ENCODE data around the gene MVK. TPM values are rescaled to one million over a fixed set of nuclear protein-coding genes. Genes with fewer than 3 reads are reported as not detected.
A peak's percentile ranks its signal among the peaks of the same experiment; 100 is the strongest.

Gene MVK
- total and polyA plus RNA-seq, 2 experiments from 2014 or later, result 6.7 to 11.8 TPM

DNA sequence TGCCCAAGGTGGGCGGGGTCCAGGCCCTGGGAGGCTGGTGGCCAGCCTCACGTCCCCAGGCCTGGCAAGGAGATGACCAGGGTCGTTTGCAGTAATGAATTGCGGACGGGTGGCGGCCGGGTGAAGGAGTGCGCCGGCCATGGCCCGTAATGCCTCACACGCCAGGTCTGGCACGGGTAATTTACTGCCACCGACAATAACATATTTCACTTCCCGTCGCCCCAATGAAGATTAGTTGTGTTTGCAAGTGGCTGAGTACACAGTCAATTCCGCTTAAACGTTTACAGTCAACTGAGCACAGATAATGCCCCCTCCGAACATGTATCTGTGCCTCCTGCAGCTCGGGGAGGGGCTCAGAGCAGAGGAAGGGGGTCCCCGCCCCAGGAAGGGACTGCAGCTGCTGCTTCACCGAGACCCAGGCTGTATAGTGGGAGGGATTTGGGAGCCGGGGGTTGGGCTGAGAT is 48.3 kb downstream of the MVK start:
- H3K27me3 ChIP-seq (replicated peaks; ENCODE audit: insufficient read depth), result peaks cover 46% of the 10 kb centered on the region
- no peak overlapping the region for H2AFZ ChIP-seq
- H3K27ac ChIP-seq, result no peak overlapping the region
- no peaks in the 10 kb centered on the region for H3K36me3 ChIP-seq (ENCODE audit: low read depth)
- no peak for DNase-seq
- no peaks in the 10 kb centered on the region for H3K9me2 ChIP-seq (ENCODE audit: insufficient read depth)
- H4K20me1 ChIP-seq (ENCODE audit: insufficient read depth), result no peaks in the 10 kb centered on the region
- H3K9ac ChIP-seq, result no peak overlapping the region
- H3K4me2 ChIP-seq (ENCODE audit: unreplicated experiment), result no peak overlapping the region
- 13% methylated on average over 22 of the region's 22 CpGs for WGBS, 2 experiments (ENCODE audit: low coverage in 1 of 2, low lambda C conversion rate in 2 of 2, missing lambda C conversion rate in 2 of 2)
- no peaks in the 10 kb centered on the region for H3K79me2 ChIP-seq (ENCODE audit: insufficient read depth)
- H3K4me1 ChIP-seq (ENCODE audit: insufficient read depth), result no peaks in the 10 kb centered on the region
- TF ChIP-seq EZH2phosphoT487 (IDR thresholded peaks at IDR 0.05; ENCODE audit: insufficient read depth, low read depth), result no peak
- TF ChIP-seq EZH2 (IDR thresholded peaks at IDR 0.05; ENCODE audit: insufficient read depth, poor library complexity, severe bottlenecking), result no peak
- in situ Hi-C loops (cut with MboI), result no loop called here
- peaks cover 5% of the 10 kb centered on the region; the same call in 1 of the 2 replicates for H3F3A ChIP-seq (ENCODE audit: insufficient read depth)
- no peaks in the 10 kb centered on the region for H3K9me3 ChIP-seq (ENCODE audit: low read depth)
- no peak overlapping the region for H3K4me3 ChIP-seq

GRCh38 chr12:109624467-109624866 is 50.9 kb downstream of the MVK start:
- H3K4me1 ChIP-seq (ENCODE audit: insufficient read depth), result no peaks in the 10 kb centered on the region
- peaks cover 36% of the 10 kb centered on the region for H3K27me3 ChIP-seq (replicated peaks; ENCODE audit: insufficient read depth)
- no peak overlapping the region for H3K4me3 ChIP-seq
- in situ Hi-C loops (cut with MboI), result no loop called here
- TF ChIP-seq EZH2 (IDR thresholded peaks at IDR 0.05; ENCODE audit: insufficient read depth, poor library complexity, severe bottlenecking) (no peak), EZH2phosphoT487 (IDR thresholded peaks at IDR 0.05; ENCODE audit: insufficient read depth, low read depth) (no peak)
- H4K20me1 ChIP-seq (ENCODE audit: insufficient read depth), result no peaks in the 10 kb centered on the region
- H3K27ac ChIP-seq, result no peak overlapping the region
- no peaks in the 10 kb centered on the region for H3K36me3 ChIP-seq (ENCODE audit: low read depth)
- H2AFZ ChIP-seq, result no peak overlapping the region
- no peak for DNase-seq
- H3K9me3 ChIP-seq (ENCODE audit: low read depth), result no peaks in the 10 kb centered on the region
- no peaks in the 10 kb centered on the region for H3K9me2 ChIP-seq (ENCODE audit: insufficient read depth)
- WGBS, 2 experiments (ENCODE audit: low coverage in 1 of 2, low lambda C conversion rate in 2 of 2, missing lambda C conversion rate in 2 of 2), result 79 to 81% methylated on average over 8 of the region's 8 CpGs
- H3K4me2 ChIP-seq (ENCODE audit: unreplicated experiment), result no peak overlapping the region
- peaks cover 5% of the 10 kb centered on the region; the same call in 1 of the 2 replicates for H3F3A ChIP-seq (ENCODE audit: insufficient read depth)
- H3K79me2 ChIP-seq (ENCODE audit: insufficient read depth), result no peaks in the 10 kb centered on the region
- H3K9ac ChIP-seq, result no peak overlapping the region

GRCh38 chr12:109625131-109625559 is 51.6 kb downstream of the MVK start:
- H3K27me3 ChIP-seq (replicated peaks; ENCODE audit: insufficient read depth), result peaks cover 30% of the 10 kb centered on the region
- no peaks in the 10 kb centered on the region for H3K4me1 ChIP-seq (ENCODE audit: insufficient read depth)
- H3K27ac ChIP-seq, result no peak overlapping the region
- H3K36me3 ChIP-seq (ENCODE audit: low read depth), result no peaks in the 10 kb centered on the region
- no peak for TF ChIP-seq EZH2phosphoT487 (IDR thresholded peaks at IDR 0.05; ENCODE audit: insufficient read depth, low read depth)
- TF ChIP-seq EZH2 (IDR thresholded peaks at IDR 0.05; ENCODE audit: insufficient read depth, poor library complexity, severe bottlenecking), result no peak
- in situ Hi-C loops (cut with MboI), result no loop called here
- peak; percentile 80 for DNase-seq
- no peaks in the 10 kb centered on the region for H4K20me1 ChIP-seq (ENCODE audit: insufficient read depth)
- H3K9ac ChIP-seq, result no peak overlapping the region
- 30 to 31% methylated on average over 6 of the region's 6 CpGs for WGBS, 2 experiments (ENCODE audit: low coverage in 1 of 2, low lambda C conversion rate in 2 of 2, missing lambda C conversion rate in 2 of 2)
- H3K79me2 ChIP-seq (ENCODE audit: insufficient read depth), result no peaks in the 10 kb centered on the region
- H2AFZ ChIP-seq, result no peak overlapping the region
- no peak overlapping the region for H3K4me2 ChIP-seq (ENCODE audit: unreplicated experiment)
- peaks cover 5% of the 10 kb centered on the region; the same call in 1 of the 2 replicates for H3F3A ChIP-seq (ENCODE audit: insufficient read depth)
- no peak overlapping the region for H3K4me3 ChIP-seq
- no peaks in the 10 kb centered on the region for H3K9me3 ChIP-seq (ENCODE audit: low read depth)
- no peaks in the 10 kb centered on the region for H3K9me2 ChIP-seq (ENCODE audit: insufficient read depth)

DNA sequence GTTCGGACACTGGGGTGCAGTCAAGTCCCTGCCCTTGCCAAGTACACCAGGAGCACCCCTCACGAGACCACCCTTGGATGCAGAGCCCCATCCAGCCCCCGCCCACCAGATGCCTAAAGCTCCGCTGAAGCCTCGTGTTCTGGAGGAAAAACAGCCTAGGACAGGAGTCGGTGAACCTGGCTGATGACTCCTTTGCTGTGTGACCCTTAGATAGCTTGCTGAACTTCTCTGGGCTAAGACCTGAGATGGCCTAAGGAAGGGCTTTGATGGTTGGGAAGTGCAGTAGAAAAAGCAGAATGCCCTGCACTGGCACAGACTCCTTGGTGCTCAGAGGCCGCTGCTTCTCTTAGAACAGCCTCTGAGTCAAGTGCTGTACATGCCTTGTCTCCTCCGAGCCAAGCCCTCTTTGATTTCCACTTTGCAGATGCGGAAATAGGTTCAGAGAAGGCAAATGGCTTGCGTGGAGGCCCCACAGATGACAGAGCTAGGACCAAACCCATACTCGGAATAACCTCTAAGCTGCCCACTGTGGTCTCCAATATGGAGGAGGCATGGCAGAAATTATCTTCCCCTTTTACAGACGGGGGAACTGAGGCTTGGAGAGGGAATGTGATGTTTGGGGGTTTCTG is 52.3 kb downstream of the MVK start:
- TF ChIP-seq EZH2phosphoT487 (IDR thresholded peaks at IDR 0.05; ENCODE audit: insufficient read depth, low read depth) (no peak), EZH2 (IDR thresholded peaks at IDR 0.05; ENCODE audit: insufficient read depth, poor library complexity, severe bottlenecking) (no peak)
- Histone ChIP-seq H3K4me3 (no peak overlapping the region), H3K36me3 (ENCODE audit: low read depth) (no peaks in the 10 kb centered on the region), H3F3A (ENCODE audit: insufficient read depth) (peaks cover 4% of the 10 kb centered on the region; the same call in 1 of the 2 replicates), H3K9me3 (ENCODE audit: low read depth) (no peaks in the 10 kb centered on the region), H3K4me1 (ENCODE audit: insufficient read depth) (no peaks in the 10 kb centered on the region), H3K9ac (no peak overlapping the region), H3K79me2 (ENCODE audit: insufficient read depth) (no peaks in the 10 kb centered on the region), H2AFZ (no peak overlapping the region), H3K9me2 (ENCODE audit: insufficient read depth) (no peaks in the 10 kb centered on the region), H4K20me1 (ENCODE audit: insufficient read depth) (no peaks in the 10 kb centered on the region), H3K27me3 (replicated peaks; ENCODE audit: insufficient read depth) (peaks cover 23% of the 10 kb centered on the region), H3K27ac (no peak overlapping the region), H3K4me2 (ENCODE audit: unreplicated experiment) (no peak overlapping the region)
- peak; percentile 33 for DNase-seq
- WGBS, 2 experiments (ENCODE audit: low coverage in 1 of 2, low lambda C conversion rate in 2 of 2, missing lambda C conversion rate in 2 of 2), result 46% methylated on average over 12 of the region's 12 CpGs
- in situ Hi-C loops (cut with MboI), result no loop called here

Data from GM23248 (cell line).